K562 (cell line): Measurements from ENCODE around the gene CAMK2D. TPM values are rescaled to one million over a fixed set of nuclear protein-coding genes. Genes with fewer than 3 reads are reported as not detected.

Experiments used
- ATAC-seq: fragments of 200-7000 bp; cut with Tn5 transposase; 3 replicates; pipeline ENCODE4 v1.9.1; 2020; ENCODE audit warnings: moderate library complexity
- BruUV-seq: library from RNA; stranded (reverse); fragments of 400-500 nt; replicated peaks from 2 replicates; lab custom pipeline; 2021; lab: Mats Ljungman, UMichigan
- CTCF ChIA-PET: fragments of 300-600 bp; formaldehyde crosslinking; extraction: SDS; loops from one replicate; lab custom pipeline; 2021; ENCODE audit warnings: low intra/inter-chr PET ratio; lab: Yijun Ruan, JAX
- POLR2A ChIA-PET: fragments of 300-600, 350-650 bp; sonication (Branson Sonifier 250); formaldehyde crosslinking; extraction: SDS; loops from one replicate; lab custom pipeline; 2021; ENCODE audit warnings: antibody characterized with exemption, inconsistent platforms; lab: Yijun Ruan, JAX
- DNase-seq, 4 experiments: peaks; one replicate each; pipeline versions ENCODE4 v3.0.0 to v3.0.0-alpha.2; 2011 to 2018; ENCODE audit warnings: low spot score in 3 of 4, mixed read lengths in 3 of 4; ENCODE audit errors: extremely low read depth in 1 of 4
- FAIRE-seq: peaks from 2 replicates; lab custom pipeline; 2011; peaks lifted over from hg19 to GRCh38; lab: Jason Lieb, UNC
- H2AFZ ChIP-seq: 2 replicates; pipeline ENCODE4 v1.6.0; 2011; ENCODE audit warnings: low read depth, low read length, control low read depth, inconsistent platforms
- H3K27ac ChIP-seq: fragments of 200-600 bp; 3 replicates; pipeline ENCODE4 v1.8.0; 2011; ENCODE audit warnings: low read depth, mild to moderate bottlenecking, control low read depth, inconsistent platforms, low read length, moderate library complexity, mixed read lengths; ENCODE audit errors: extremely low read depth
- H3K27me3 ChIP-seq, 2 experiments: fragments of 300-600 bp in 1 of 2; 2 replicates in 1 of 2; 3 replicates in 1 of 2; pipeline versions ENCODE4 v1.6.0 to v1.8.0; 2011; ENCODE audit warnings: inconsistent platforms in 2 of 2, low read length in 2 of 2, mild to moderate bottlenecking in 1 of 2, mixed read lengths in 1 of 2, moderate library complexity in 1 of 2; ENCODE audit not compliant: control insufficient read depth in 2 of 2, insufficient read depth in 2 of 2
- H3K36me3 ChIP-seq: fragments of 300-600 bp; 3 replicates; pipeline ENCODE4 v1.8.0; 2011; ENCODE audit warnings: mild to moderate bottlenecking, low read length, inconsistent platforms; ENCODE audit not compliant: control insufficient read depth, insufficient read depth
- H3K4me1 ChIP-seq, 2 experiments: fragments of 200-600 bp in 1 of 2; replicated peaks in 1 of 2; 2 replicates in 1 of 2; 3 replicates in 1 of 2; pipeline versions ENCODE4 v1.5.1 to v1.8.0; 2011; ENCODE audit warnings: inconsistent platforms in 2 of 2, low read length in 2 of 2, mild to moderate bottlenecking in 1 of 2, mixed read lengths in 1 of 2, moderate library complexity in 1 of 2; ENCODE audit not compliant: control insufficient read depth in 2 of 2, insufficient read depth in 2 of 2
- H3K4me2 ChIP-seq: 2 replicates; pipeline ENCODE4 v1.6.1; 2011; ENCODE audit warnings: low read length, control low read depth, inconsistent platforms, mixed read lengths; ENCODE audit not compliant: insufficient read depth
- H3K4me3 ChIP-seq: fragments of 200-600 bp; sonication (generic), shearing (Covaris generic); 2 replicates; pipeline ENCODE4 v1.5.1; 2016; ENCODE audit warnings: control low read depth, inconsistent platforms
- H3K79me2 ChIP-seq: fragments of 200-600 bp; 3 replicates; pipeline ENCODE4 v1.8.0; 2011; ENCODE audit warnings: low read length, inconsistent platforms; ENCODE audit not compliant: control insufficient read depth, insufficient read depth
- H3K9ac ChIP-seq, 2 experiments: 2 replicates each; pipeline versions ENCODE4 v1.6.0 to v1.6.1; 2011; ENCODE audit warnings: low read depth in 2 of 2, low read length in 2 of 2, control low read depth in 1 of 2, inconsistent platforms in 1 of 2, mild to moderate bottlenecking in 1 of 2, mixed read lengths in 1 of 2; ENCODE audit not compliant: insufficient read depth in 1 of 2
- H3K9me1 ChIP-seq: one replicate; pipeline ENCODE4 v1.6.0; 2011; ENCODE audit warnings: inconsistent platforms, mild to moderate bottlenecking, low read length, moderate library complexity; ENCODE audit not compliant: control insufficient read depth, insufficient read depth
- H3K9me3 ChIP-seq: replicated peaks from 2 replicates; pipeline ENCODE4 v1.5.1; 2011; ENCODE audit warnings: low read depth, low read length, inconsistent platforms; ENCODE audit not compliant: control insufficient read depth, insufficient read depth
- H4K20me1 ChIP-seq: replicated peaks from 2 replicates; pipeline ENCODE4 v1.6.1; 2011; ENCODE audit warnings: low read length, inconsistent platforms, mixed read lengths; ENCODE audit not compliant: control insufficient read depth, insufficient read depth
- JUND ChIP-seq, 2 experiments: IDR thresholded peaks; 2 replicates in 1 of 2; 3 replicates in 1 of 2; pipeline ENCODE4 v1.6.1; 2011; ENCODE audit warnings: borderline replicate concordance in 2 of 2, low read depth in 2 of 2, low read length in 2 of 2, improper control_type of control experiment in 1 of 2, missing biosample characterization in 1 of 2, missing genetic modification characterization in 1 of 2, missing genetic modification reagents in 1 of 2
- KAT8 ChIP-seq: fragments of 450-650 bp; IDR thresholded peaks from 2 replicates; pipeline ENCODE4 v1.6.1; 2016; ENCODE audit warnings: low read depth, mild to moderate bottlenecking
- MAFG ChIP-seq: fragments of 450-650 bp; conservative IDR thresholded peaks from 2 replicates; pipeline ENCODE4 v1.6.1; 2016; ENCODE audit warnings: missing genetic modification characterization, missing compliant biosample characterization
- MAFK ChIP-seq: IDR thresholded peaks from 2 replicates; pipeline ENCODE4 v1.6.1; 2011; ENCODE audit warnings: low read length, improper control_type of control experiment
- PKNOX1 ChIP-seq: fragments of 450-650 bp; IDR thresholded peaks from 2 replicates; pipeline ENCODE4 v1.6.1; 2016
- POLR3A ChIP-seq: IDR thresholded peaks from 2 replicates; pipeline ENCODE4 v1.6.1; 2011; ENCODE audit warnings: borderline replicate concordance, mild to moderate bottlenecking, moderate library complexity; ENCODE audit not compliant: insufficient read length, insufficient read depth; ENCODE audit errors: extremely low read depth
- PTBP1 ChIP-seq: fragments of 200-400 bp; formaldehyde crosslinking; IDR thresholded peaks from 2 replicates; pipeline ENCODE4 v1.6.1; 2017; ENCODE audit warnings: low read depth, low read length
- PURB ChIP-seq: sonication (generic); formaldehyde crosslinking; IDR thresholded peaks from 2 replicates; pipeline ENCODE4 v1.9.0; 2021; ENCODE audit warnings: low read depth, mild to moderate bottlenecking, missing genetic modification reagents
- RERE ChIP-seq: sonication (generic); formaldehyde crosslinking; IDR thresholded peaks from 2 replicates; pipeline ENCODE4 v1.8.0; 2023; ENCODE audit warnings: missing genetic modification reagents, mild to moderate bottlenecking, borderline replicate concordance
- SMARCE1 ChIP-seq: fragments of 450-650 bp; IDR thresholded peaks from 2 replicates; pipeline ENCODE4 v1.7.1; 2016; ENCODE audit warnings: mild to moderate bottlenecking
- SNIP1 ChIP-seq: fragments of 450-650 bp; IDR thresholded peaks from 2 replicates; pipeline ENCODE4 v1.7.1; 2017; ENCODE audit warnings: low read depth, mild to moderate bottlenecking
- SOX6 ChIP-seq: fragments of 450-650 bp; IDR thresholded peaks from 2 replicates; pipeline ENCODE4 v1.6.1; 2014; ENCODE audit warnings: mild to moderate bottlenecking
- ZBTB1 ChIP-seq: sonication (generic); formaldehyde crosslinking; IDR thresholded peaks from 2 replicates; pipeline ENCODE4 v1.8.1; 2023; ENCODE audit warnings: missing genetic modification reagents, low read depth, mild to moderate bottlenecking, borderline replicate concordance
- ZKSCAN8 ChIP-seq: fragments of 200-800 bp; sonication (Bioruptor generic); IDR thresholded peaks from 2 replicates; pipeline ENCODE4 v1.6.1; 2016; ENCODE audit warnings: missing genetic modification characterization, missing compliant biosample characterization
- ZNF212 ChIP-seq: fragments of 450-650 bp; formaldehyde crosslinking; IDR thresholded peaks from 2 replicates; pipeline ENCODE4 v1.4.0; 2020; ENCODE audit warnings: mild to moderate bottlenecking
- ZNF395 ChIP-seq: fragments of 200-800 bp; sonication (Bioruptor generic); IDR thresholded peaks from 2 replicates; pipeline ENCODE4 v1.6.1; 2017; ENCODE audit warnings: missing genetic modification characterization, missing compliant biosample characterization
- WGBS: fragments of 100-300 bp; shearing (Covaris generic); methylation state at CpG from one replicate; pipeline ENCODE4 v1.1.6; 2016; ENCODE audit warnings: low coverage, mixed read lengths; ENCODE audit not compliant: insufficient coverage; ENCODE audit errors: missing lambda C conversion rate; 5-methylcytosine and 5-hydroxymethylcytosine counted together
- in situ Hi-C: fragments of 300-500 bp; cut with MboI; formaldehyde crosslinking; loops from 4 replicates; pipeline ENCODE4 v1.15.0; 2018; ENCODE audit warnings: inconsistent platforms, mixed read lengths
- intact Hi-C: fragments of 100-400 bp; cut with micrococcal nuclease; formaldehyde crosslinking; loops from 2 replicates; pipeline ENCODE4 v1.14.2; 2022
- polyA plus RNA-seq, 8 experiments: library from polyadenylated mRNA; depleted of rRNA in 4 of 8; stranded (reverse) in 5 of 8; unstranded in 3 of 8; fragments of >200 nt; fragmentation: Nextera tagmentation in 2 of 8; fragmentation: Illumina TruSeq in 1 of 8; extraction: Ambion mirVana in 2 of 8; extraction: Trizol in 1 of 8; gene quantifications; 2 replicates each; pipeline versions ENCODE4 v1.2.1 to v1.2.3, GENCODE V29; 2011 to 2014; ENCODE audit warnings: inconsistent platforms in 1 of 8, missing spikeins in 1 of 8
- total RNA-seq, 7 experiments: library from RNA; depleted of rRNA in 6 of 7; stranded (reverse); fragments of >200 nt in 6 of 7; fragmentation: Illumina TruSeq in 2 of 7; extraction: Trizol in 2 of 7; gene quantifications; 2 replicates each; pipeline versions ENCODE4 v1.2.1 to v1.2.3, GENCODE V29; 2011 to 2021; ENCODE audit warnings: low replicate concordance in 1 of 7

Gene CAMK2D
- total and polyA plus RNA-seq, 9 of the 15 experiments (the other 6 are each of a cell fraction or from before 2014, with no cell fraction given): 0.01 to 0.33 (median 0.04) TPM; not detected in 2

- 4% methylated on average over 2 of the region's 2 CpGs for WGBS
- Histone ChIP-seq H3K4me2 (no peak overlapping the region), H3K27ac (no peak overlapping the region), H3K9me1 (no peaks in the 10 kb centered on the region), H3K79me2 (no peaks in the 10 kb centered on the region), H3K9me3 (no peaks in the 10 kb centered on the region), H3K4me3 (no peak overlapping the region), H4K20me1 (no peaks in the 10 kb centered on the region), H3K9ac (no peak overlapping the region), H3K36me3 (no peaks in the 10 kb centered on the region), H2AFZ (no peak overlapping the region), H3K4me1 (no peaks in the 10 kb centered on the region; a peak in 2 of 5 replicates), H3K27me3 (no peaks in the 10 kb centered on the region)
- DNase-seq (peak in 1 of 4 experiments; percentile 35), ATAC-seq (no peak), FAIRE-seq (no peak)
- intact Hi-C loops (no loop called here), in situ Hi-C loops (no loop called here)
- POLR2A ChIA-PET: no interaction called here
- CTCF ChIA-PET: no interaction called here
- BruUV-seq: no TSS peak
- no peak for TF ChIP-seq SMARCE1
- no peak for TF ChIP-seq PTBP1
- no peak for TF ChIP-seq ZBTB1 (CRISPR knock-in tag)
- TF ChIP-seq PURB (CRISPR knock-in tag): no peak
- TF ChIP-seq POLR3A: no peak
- TF ChIP-seq MAFG (tag): peak; percentile 27; the same call in 1 of the 2 replicates
- TF ChIP-seq SNIP1: no peak
- TF ChIP-seq ZNF212: no peak
- no peak for TF ChIP-seq MAFK
- TF ChIP-seq ZNF395: no peak
- TF ChIP-seq JUND (IDR thresholded peaks at IDR 0.05; ENCODE audit: borderline replicate concordance, low read depth, low read length): peak; percentile 9; the same call in 1 of the 2 replicates
- peak; percentile 30; the same call in 1 of the 3 replicates for TF ChIP-seq JUND (tag; IDR thresholded peaks at IDR 0.05; ENCODE audit: borderline replicate concordance, low read depth, low read length)
- no peak for TF ChIP-seq SOX6
- TF ChIP-seq PKNOX1: 0 out of 2 replicates have a peak, but pooled peaks have one; percentile 16
- TF ChIP-seq RERE: no peak
- no peak for TF ChIP-seq ZKSCAN8
- TF ChIP-seq KAT8: no peak
Measured at GRCh38 chr4:113604955-113605354, 156.6 kb downstream of the CAMK2D start.
